A673 (cell line): ENCODE results near the gene VAV2. TPM values are rescaled to one million over a fixed set of nuclear protein-coding genes. Genes with fewer than 3 reads are reported as not detected.

Source experiments
- BruUV-seq: library from RNA; stranded (reverse); fragments of 400-500 nt; replicated peaks from 2 replicates; lab custom pipeline; 2021; lab: Mats Ljungman, UMichigan
- CTCF ChIA-PET: fragments of 300-600 bp; sonication (Branson Sonifier 250); formaldehyde crosslinking; loops from one replicate; lab custom pipeline; 2022; ENCODE audit warnings: antibody characterized with exemption; lab: Charles Lee
- POLR2A ChIA-PET: fragments of 300-600 bp; sonication (Branson Sonifier 250); formaldehyde crosslinking; loops from one replicate; lab custom pipeline; 2022; ENCODE audit warnings: antibody characterized with exemption; ENCODE audit not compliant: low non-redundant PET; lab: Charles Lee
- DNase-seq: peaks from one replicate; pipeline ENCODE4 v3.0.0-alpha.2; 2015; ENCODE audit warnings: low spot score
- H3K27ac ChIP-seq: fragments of 200-600 bp; sonication (generic); 2 replicates; pipeline ENCODE4 v1.5.1; 2016; ENCODE audit warnings: mixed run types, low read depth, mild to moderate bottlenecking, mixed read lengths, antibody characterized with exemption, low read length; ENCODE audit not compliant: poor library complexity, severe bottlenecking
- H3K27me3 ChIP-seq: fragments of 200-600 bp; sonication (generic); replicated peaks from 2 replicates; pipeline ENCODE4 v1.6.1; 2017; ENCODE audit warnings: mixed run types, low read depth, mild to moderate bottlenecking, mixed read lengths, antibody characterized with exemption, low read length; ENCODE audit not compliant: insufficient read depth, poor library complexity
- H3K36me3 ChIP-seq: fragments of 200-600 bp; sonication (generic); 2 replicates; pipeline ENCODE4 v1.6.1; 2016; ENCODE audit warnings: mixed run types, mild to moderate bottlenecking, mixed read lengths, antibody characterized with exemption, low read length; ENCODE audit not compliant: insufficient read depth, poor library complexity, severe bottlenecking
- H3K4me1 ChIP-seq: fragments of 200-600 bp; sonication (generic); 2 replicates; pipeline ENCODE4 v1.6.1; 2017; ENCODE audit warnings: mixed run types, mild to moderate bottlenecking, mixed read lengths, antibody characterized with exemption, low read length; ENCODE audit not compliant: insufficient read depth, poor library complexity, severe bottlenecking
- H3K4me3 ChIP-seq: fragments of 200-600 bp; sonication (generic); 2 replicates; pipeline ENCODE4 v1.5.1; 2016; ENCODE audit warnings: low read depth, mixed run types, mild to moderate bottlenecking, mixed read lengths, low read length; ENCODE audit not compliant: poor library complexity, severe bottlenecking
- H3K9me3 ChIP-seq: fragments of 200-600 bp; sonication (generic); 2 replicates; pipeline ENCODE4 v1.6.1; 2016; ENCODE audit warnings: mixed run types, low read depth, mild to moderate bottlenecking, mixed read lengths, antibody characterized with exemption, low read length; ENCODE audit not compliant: poor library complexity, severe bottlenecking
- CTCF ChIP-seq: fragments of 300-800, 200-600 bp; sonication (generic); conservative IDR thresholded peaks from 2 replicates; pipeline ENCODE4 v1.5.1; 2017; ENCODE audit warnings: low read depth, mild to moderate bottlenecking, antibody characterized with exemption, low read length, moderate library complexity, mixed read lengths
- EZH2 ChIP-seq: fragments of 200-600 bp; sonication (generic); IDR thresholded peaks from 2 replicates; pipeline ENCODE4 v1.6.1; 2017; ENCODE audit warnings: borderline replicate concordance, low read depth, mild to moderate bottlenecking, mixed read lengths, antibody characterized with exemption, low read length; ENCODE audit not compliant: poor library complexity, severe bottlenecking
- intact Hi-C: fragments of 100-400 bp; cut with micrococcal nuclease; formaldehyde crosslinking; loops from one replicate; pipeline ENCODE4 v1.10.0; 2022; ENCODE audit not compliant: unreplicated experiment
- total RNA-seq: library from RNA; stranded (reverse); gene quantifications from 2 replicates; pipeline ENCODE4 v1.2.3, GENCODE V29; 2021

VAV2 gene
- total RNA-seq, 1 experiment from 2014 or later: 16.4 TPM

- no peaks in the 10 kb centered on the region for H3K4me1 ChIP-seq
- no peak overlapping the region for H3K27ac ChIP-seq
- POLR2A ChIA-PET: no interaction called here
- BruUV-seq: no TSS peak
- no peak overlapping the region for H3K4me3 ChIP-seq
- CTCF ChIA-PET: no interaction called here
- H3K27me3 ChIP-seq: no peaks in the 10 kb centered on the region
- H3K36me3 ChIP-seq: peaks cover 6% of the 10 kb centered on the region
- no peak for DNase-seq
- intact Hi-C loops: no loop called here
- TF ChIP-seq EZH2: no peak
- TF ChIP-seq CTCF: no peak
- no peaks in the 10 kb centered on the region for H3K9me3 ChIP-seq
These were observed 218.1 kb downstream of the VAV2 start for GRCh38 chr9:133773889-133774655.

- Histone ChIP-seq H3K27ac (no peak overlapping the region), H3K4me1 (no peaks in the 10 kb centered on the region), H3K36me3 (peaks cover 9% of the 10 kb centered on the region), H3K9me3 (no peaks in the 10 kb centered on the region), H3K4me3 (no peak overlapping the region), H3K27me3 (no peaks in the 10 kb centered on the region)
- DNase-seq: no peak
- CTCF ChIA-PET: no interaction called here
- intact Hi-C loops: no loop called here
- no peak for TF ChIP-seq CTCF
- no peak for TF ChIP-seq EZH2
- no TSS peak for BruUV-seq
- POLR2A ChIA-PET: interaction anchor here (0.6 kb wide), 1 partner anchor 14 kb away, joined by 3 read pairs; no protein-coding TSS in a partner anchor
These were observed 219.5 kb downstream of the VAV2 start for GRCh38 chr9:133772581-133772980.

- intact Hi-C loops: no loop called here
- DNase-seq: no peak
- BruUV-seq: no TSS peak
- no peak overlapping the region for H3K27ac ChIP-seq
- no peak overlapping the region for H3K4me3 ChIP-seq
- CTCF ChIA-PET: no interaction called here
- H3K27me3 ChIP-seq: no peaks in the 10 kb centered on the region
- POLR2A ChIA-PET: no interaction called here
- peaks cover 13% of the 10 kb centered on the region for H3K36me3 ChIP-seq
- TF ChIP-seq CTCF (no peak), EZH2 (no peak)
- no peaks in the 10 kb centered on the region for H3K9me3 ChIP-seq
- no peaks in the 10 kb centered on the region for H3K4me1 ChIP-seq
These were observed 220.3 kb downstream of the VAV2 start for GRCh38 chr9:133771486-133772482.
